Uterus (tissue), 2 donors: ENCODE data around the gene GUCD1.

Experiments
- POLR2A ChIP-seq, 2 donors: fragments of 450-650 bp; IDR thresholded peaks; one replicate each; pipeline ENCODE4 v1.6.1; 2016; ENCODE audit warnings: antibody characterized with exemption in 2 of 2, mild to moderate bottlenecking in 1 of 2, moderate library complexity in 1 of 2
- TF ChIP-seq, protein P1 (sequence below), 4 experiments: fragments of 200-600 bp in 2 of 4; fragments of 450-650 bp in 2 of 4; sonication (generic) in 2 of 4; IDR thresholded peaks; one replicate each; pipeline ENCODE4 v1.5.1; 2016 to 2019; ENCODE audit warnings: antibody characterized with exemption in 4 of 4, mild to moderate bottlenecking in 2 of 4, moderate library complexity in 1 of 4

DNA sequence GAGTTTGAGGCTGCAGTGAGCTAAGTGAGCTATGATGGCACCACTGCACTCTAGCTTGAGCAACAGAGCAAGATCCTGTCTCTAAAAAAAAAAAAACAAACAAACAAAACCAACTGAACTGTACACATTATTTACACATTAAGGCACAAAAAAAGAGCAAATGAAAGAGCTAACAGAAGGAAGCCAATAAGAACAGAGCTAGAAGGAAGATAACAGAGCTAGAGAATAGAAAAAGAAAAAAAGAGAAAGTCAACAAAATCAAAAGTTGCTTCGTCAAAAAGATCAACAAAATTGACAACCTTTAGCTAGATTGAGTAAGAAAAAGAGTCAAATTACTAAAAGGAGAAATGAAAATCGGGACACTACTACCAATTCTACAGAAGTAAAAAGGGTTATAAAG, 25.0 kb downstream of the GUCD1 start:
- TF ChIP-seq, protein P1, sequence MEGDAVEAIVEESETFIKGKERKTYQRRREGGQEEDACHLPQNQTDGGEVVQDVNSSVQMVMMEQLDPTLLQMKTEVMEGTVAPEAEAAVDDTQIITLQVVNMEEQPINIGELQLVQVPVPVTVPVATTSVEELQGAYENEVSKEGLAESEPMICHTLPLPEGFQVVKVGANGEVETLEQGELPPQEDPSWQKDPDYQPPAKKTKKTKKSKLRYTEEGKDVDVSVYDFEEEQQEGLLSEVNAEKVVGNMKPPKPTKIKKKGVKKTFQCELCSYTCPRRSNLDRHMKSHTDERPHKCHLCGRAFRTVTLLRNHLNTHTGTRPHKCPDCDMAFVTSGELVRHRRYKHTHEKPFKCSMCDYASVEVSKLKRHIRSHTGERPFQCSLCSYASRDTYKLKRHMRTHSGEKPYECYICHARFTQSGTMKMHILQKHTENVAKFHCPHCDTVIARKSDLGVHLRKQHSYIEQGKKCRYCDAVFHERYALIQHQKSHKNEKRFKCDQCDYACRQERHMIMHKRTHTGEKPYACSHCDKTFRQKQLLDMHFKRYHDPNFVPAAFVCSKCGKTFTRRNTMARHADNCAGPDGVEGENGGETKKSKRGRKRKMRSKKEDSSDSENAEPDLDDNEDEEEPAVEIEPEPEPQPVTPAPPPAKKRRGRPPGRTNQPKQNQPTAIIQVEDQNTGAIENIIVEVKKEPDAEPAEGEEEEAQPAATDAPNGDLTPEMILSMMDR (IDR thresholded peaks at IDR 0.05): no peak
- TF ChIP-seq POLR2A (IDR thresholded peaks at IDR 0.05): no peak
